ENCODE results near the gene DYNC1I1.

Gene DYNC1I1

DNA sequence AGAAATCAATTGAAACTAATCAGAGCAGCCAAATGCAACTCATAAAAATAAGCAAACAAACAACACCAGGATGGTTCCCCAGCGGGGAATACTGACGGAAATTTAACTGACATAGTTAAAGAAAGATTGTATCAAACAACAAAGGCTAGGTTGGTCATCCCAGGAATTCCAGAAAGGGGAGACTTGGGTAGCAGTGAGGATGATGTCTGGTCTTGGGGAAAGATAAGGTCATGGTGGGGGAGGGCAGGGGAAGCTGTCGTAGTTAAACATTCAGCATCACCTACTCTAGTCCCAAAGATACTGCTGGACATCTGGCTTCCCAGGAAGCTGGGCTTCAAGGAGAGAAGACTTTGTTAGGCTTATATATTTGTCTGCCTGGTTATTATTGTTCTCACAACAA, 50.4 kb downstream of the DYNC1I1 start:
- Histone ChIP-seq H3K4me3 (ENCODE audit: low read length, poor library complexity, severe bottlenecking) (no peak overlapping the region), H3K4me1 (ENCODE audit: insufficient read depth, low read length, poor library complexity, severe bottlenecking) (no peaks in the 10 kb centered on the region), H3K9me3 (ENCODE audit: insufficient read depth, low read depth, low read length) (no peaks in the 10 kb centered on the region), H3K4me2 (ENCODE audit: low read depth, low read length, poor library complexity, severe bottlenecking) (no peak overlapping the region), H3K9ac (ENCODE audit: low read depth, low read length, poor library complexity, severe bottlenecking) (no peak overlapping the region), H4K20me1 (ENCODE audit: insufficient read depth, low read length, poor library complexity, severe bottlenecking) (no peaks in the 10 kb centered on the region), H3K79me2 (ENCODE audit: insufficient read depth, low read length) (no peaks in the 10 kb centered on the region), H2AFZ (ENCODE audit: low read length) (no peak overlapping the region), H3K36me3 (ENCODE audit: insufficient read depth, low read length) (no peaks in the 10 kb centered on the region), H3F3A (ENCODE audit: low read depth) (no peaks in the 10 kb centered on the region), H3K27me3 (ENCODE audit: insufficient read depth, low read length, poor library complexity, severe bottlenecking) (no peaks in the 10 kb centered on the region), H3K9me2 (replicated peaks; ENCODE audit: low read depth, low read length) (no peaks in the 10 kb centered on the region)
- TF ChIP-seq EZH2phosphoT487 (IDR thresholded peaks at IDR 0.05; ENCODE audit: borderline replicate concordance) (no peak), CTCF (conservative IDR thresholded peaks at IDR 0.05; ENCODE audit: low read length) (no peak)

GRCh38 chr7:95824616-95825015, 52.3 kb downstream of the DYNC1I1 start:
- TF ChIP-seq CTCF (conservative IDR thresholded peaks at IDR 0.05; ENCODE audit: low read length) (no peak), EZH2phosphoT487 (IDR thresholded peaks at IDR 0.05; ENCODE audit: borderline replicate concordance) (no peak)
- H3K9me3 ChIP-seq (ENCODE audit: insufficient read depth, low read depth, low read length) = no peaks in the 10 kb centered on the region

GRCh38 chr7:95828824-95829790, 56.8 kb downstream of the DYNC1I1 start:
- Histone ChIP-seq H3K4me1 (ENCODE audit: insufficient read depth, low read length, poor library complexity, severe bottlenecking) (no peaks in the 10 kb centered on the region), H2AFZ (ENCODE audit: low read length) (no peak overlapping the region), H3K9ac (ENCODE audit: low read depth, low read length, poor library complexity, severe bottlenecking) (no peak overlapping the region), H3K27me3 (ENCODE audit: insufficient read depth, low read length, poor library complexity, severe bottlenecking) (no peaks in the 10 kb centered on the region), H3K9me3 (ENCODE audit: insufficient read depth, low read depth, low read length) (no peaks in the 10 kb centered on the region), H3K9me2 (replicated peaks; ENCODE audit: low read depth, low read length) (no peaks in the 10 kb centered on the region), H3K4me2 (ENCODE audit: low read depth, low read length, poor library complexity, severe bottlenecking) (no peak overlapping the region), H4K20me1 (ENCODE audit: insufficient read depth, low read length, poor library complexity, severe bottlenecking) (no peaks in the 10 kb centered on the region), H3K4me3 (ENCODE audit: low read length, poor library complexity, severe bottlenecking) (no peak overlapping the region), H3F3A (ENCODE audit: low read depth) (no peaks in the 10 kb centered on the region), H3K79me2 (ENCODE audit: insufficient read depth, low read length) (no peaks in the 10 kb centered on the region), H3K36me3 (ENCODE audit: insufficient read depth, low read length) (no peaks in the 10 kb centered on the region)
- TF ChIP-seq CTCF (conservative IDR thresholded peaks at IDR 0.05; ENCODE audit: low read length) (no peak), EZH2phosphoT487 (IDR thresholded peaks at IDR 0.05; ENCODE audit: borderline replicate concordance) (no peak)

More at GRCh38 chr7:95824616-95825015, 52.3 kb downstream of the DYNC1I1 start:
- no peaks in the 10 kb centered on the region for H3K9me2 ChIP-seq (replicated peaks; ENCODE audit: low read depth, low read length)
- H3K9ac ChIP-seq (ENCODE audit: low read depth, low read length, poor library complexity, severe bottlenecking) = no peak overlapping the region
- no peak overlapping the region for H3K4me2 ChIP-seq (ENCODE audit: low read depth, low read length, poor library complexity, severe bottlenecking)
- H3K4me3 ChIP-seq (ENCODE audit: low read length, poor library complexity, severe bottlenecking) = no peak overlapping the region
- no peaks in the 10 kb centered on the region for H3K79me2 ChIP-seq (ENCODE audit: insufficient read depth, low read length)
- H3K36me3 ChIP-seq (ENCODE audit: insufficient read depth, low read length) = no peaks in the 10 kb centered on the region
- no peaks in the 10 kb centered on the region for H3K4me1 ChIP-seq (ENCODE audit: insufficient read depth, low read length, poor library complexity, severe bottlenecking)
- no peaks in the 10 kb centered on the region for H3F3A ChIP-seq (ENCODE audit: low read depth)
- no peak overlapping the region for H2AFZ ChIP-seq (ENCODE audit: low read length)
- no peaks in the 10 kb centered on the region for H3K27me3 ChIP-seq (ENCODE audit: insufficient read depth, low read length, poor library complexity, severe bottlenecking)
- no peaks in the 10 kb centered on the region for H4K20me1 ChIP-seq (ENCODE audit: insufficient read depth, low read length, poor library complexity, severe bottlenecking)

Data from Loucy (cell line).